Measurements from ENCODE around the gene ARHGAP15. TPM values are rescaled to one million over a fixed set of nuclear protein-coding genes. Genes with fewer than 3 reads are reported as not detected.

ARHGAP15 gene
- total RNA-seq, 1 experiment from 2014 or later: 0.42 TPM

- TF ChIP-seq JUND (IDR thresholded peaks at IDR 0.05) (no peak), YY1 (IDR thresholded peaks at IDR 0.05; ENCODE audit: extremely low read depth, insufficient replicate concordance, low read depth, low read length) (no peak), SRF (IDR thresholded peaks at IDR 0.05; ENCODE audit: low read depth) (no peak)
Measured at GRCh38 chr2:143436951-143437350, 307.7 kb downstream of the ARHGAP15 start (continued).

- H3K79me2 ChIP-seq (ENCODE audit: insufficient read depth, low read length): no peaks in the 10 kb centered on the region
- no peak for DNase-seq (ENCODE audit: low read depth, low spot score)
- no peak for ATAC-seq
- intact Hi-C loops (cut with micrococcal nuclease): no loop called here
- TF ChIP-seq CEBPB (IDR thresholded peaks at IDR 0.05; ENCODE audit: low read depth): no peak
- TF ChIP-seq POLR2A (IDR thresholded peaks at IDR 0.05; ENCODE audit: borderline replicate concordance, extremely low read depth, insufficient read depth, insufficient read length): no peak
- no peak for TF ChIP-seq FOSL1 (IDR thresholded peaks at IDR 0.05; ENCODE audit: low read depth)
- TF ChIP-seq CTCF (IDR thresholded peaks at IDR 0.05 in 2 of 3, conservative IDR thresholded peaks at IDR 0.05 in 1 of 3; ENCODE audit: borderline replicate concordance in 1 of 3, insufficient read depth in 1 of 3, low read depth in 2 of 3, low read length in 2 of 3): no peak
- no peak for TF ChIP-seq RAD21 (IDR thresholded peaks at IDR 0.05; ENCODE audit: low read depth)
- no peak overlapping the region for H3K4me2 ChIP-seq (ENCODE audit: low read length)
- no peaks in the 10 kb centered on the region for H3K9me3 ChIP-seq (ENCODE audit: control insufficient read depth in 1 of 2, insufficient read depth in 1 of 2, low read depth in 1 of 2, low read length in 2 of 2)
- H2AFZ ChIP-seq (ENCODE audit: low read depth, low read length, poor library complexity, severe bottlenecking): no peak overlapping the region
- no peaks in the 10 kb centered on the region for H3K4me1 ChIP-seq (ENCODE audit: control insufficient read depth in 1 of 2, insufficient read depth in 2 of 2, low read length in 2 of 2)
- no peak overlapping the region for H3K27ac ChIP-seq (ENCODE audit: low read depth, low read length)
- ChIA-PET POLR2A (no interaction called here), RAD21 (ENCODE audit: low non-redundant PET in 1 of 2, low total read pairs in 2 of 2, uncharacterized antibody in 2 of 2, unreplicated experiment in 2 of 2) (no interaction called here), CTCF (no interaction called here)
- H3K9ac ChIP-seq (ENCODE audit: low read length): no peak overlapping the region
- no peaks in the 10 kb centered on the region for H3K36me3 ChIP-seq (ENCODE audit: control insufficient read depth in 1 of 2, insufficient read depth in 2 of 2, low read length in 2 of 2)
- no peak overlapping the region for H3K4me3 ChIP-seq (replicated peaks in 1 of 2; ENCODE audit: low read depth in 1 of 2, low read length in 2 of 2)
- no peaks in the 10 kb centered on the region for H4K20me1 ChIP-seq (ENCODE audit: insufficient read depth)
- H3K27me3 ChIP-seq (ENCODE audit: insufficient read depth, low read length): no peaks in the 10 kb centered on the region; the same call in 1 of the 2 replicates
- BruUV-seq (replicated peaks): no TSS peak
- no peaks in the 10 kb centered on the region for H3K9me2 ChIP-seq (ENCODE audit: insufficient read depth)
Measured at GRCh38 chr2:143440411-143441012, 311.3 kb downstream of the ARHGAP15 start.
